Fibroblast of lung (primary cell): ENCODE measurements around the gene TESK2.

ENCODE experiments used
- EZH2 ChIP-seq: IDR thresholded peaks from 2 replicates; pipeline ENCODE4 v1.5.1; 2012; ENCODE audit warnings: low read length, control low read depth, mild to moderate bottlenecking; ENCODE audit errors: missing control alignments
- TF ChIP-seq, protein P1 (sequence below), 2 donors: IDR thresholded peaks in 1 of 2; conservative IDR thresholded peaks in 1 of 2; 1 replicate in 1 of 2; 2 replicates in 1 of 2; pipeline ENCODE4 v1.5.1; 2011 to 2012; ENCODE audit warnings: low read length in 2 of 2, control low read depth in 1 of 2, inconsistent platforms in 1 of 2, low read depth in 1 of 2, mild to moderate bottlenecking in 1 of 2

DNA sequence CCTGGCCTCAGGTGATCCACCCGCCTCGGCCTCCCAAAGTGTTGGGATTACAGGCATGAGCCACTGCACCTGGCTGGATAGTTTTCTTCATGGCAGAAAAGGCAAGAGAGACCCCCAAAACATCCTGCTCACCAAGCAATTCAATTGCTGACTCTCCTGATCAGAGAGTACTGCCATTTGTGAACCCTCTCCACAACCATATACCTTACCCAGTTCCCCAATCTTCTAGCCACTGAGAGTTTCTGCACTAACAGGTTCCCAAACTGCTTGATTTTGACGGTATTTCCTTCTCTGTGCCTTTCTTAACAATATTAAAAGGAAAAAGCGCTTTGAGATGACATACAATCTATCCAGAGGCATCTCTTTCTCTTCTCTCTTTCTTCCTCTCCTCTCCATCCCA, 110.8 kb downstream of the TESK2 start:
- TF ChIP-seq, protein P1, sequence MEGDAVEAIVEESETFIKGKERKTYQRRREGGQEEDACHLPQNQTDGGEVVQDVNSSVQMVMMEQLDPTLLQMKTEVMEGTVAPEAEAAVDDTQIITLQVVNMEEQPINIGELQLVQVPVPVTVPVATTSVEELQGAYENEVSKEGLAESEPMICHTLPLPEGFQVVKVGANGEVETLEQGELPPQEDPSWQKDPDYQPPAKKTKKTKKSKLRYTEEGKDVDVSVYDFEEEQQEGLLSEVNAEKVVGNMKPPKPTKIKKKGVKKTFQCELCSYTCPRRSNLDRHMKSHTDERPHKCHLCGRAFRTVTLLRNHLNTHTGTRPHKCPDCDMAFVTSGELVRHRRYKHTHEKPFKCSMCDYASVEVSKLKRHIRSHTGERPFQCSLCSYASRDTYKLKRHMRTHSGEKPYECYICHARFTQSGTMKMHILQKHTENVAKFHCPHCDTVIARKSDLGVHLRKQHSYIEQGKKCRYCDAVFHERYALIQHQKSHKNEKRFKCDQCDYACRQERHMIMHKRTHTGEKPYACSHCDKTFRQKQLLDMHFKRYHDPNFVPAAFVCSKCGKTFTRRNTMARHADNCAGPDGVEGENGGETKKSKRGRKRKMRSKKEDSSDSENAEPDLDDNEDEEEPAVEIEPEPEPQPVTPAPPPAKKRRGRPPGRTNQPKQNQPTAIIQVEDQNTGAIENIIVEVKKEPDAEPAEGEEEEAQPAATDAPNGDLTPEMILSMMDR (conservative IDR thresholded peaks at IDR 0.05 in 1 of 2, IDR thresholded peaks at IDR 0.05 in 1 of 2; ENCODE audit: low read depth in 1 of 2, low read length in 2 of 2) = no peak
- TF ChIP-seq EZH2 = no peak
